Gastrocnemius medialis (tissue), 4 donors: ENCODE results near the gene SPAG8.

Experiments
- CTCF ChIP-seq, 5 experiments: fragments of 450-650 bp in 3 of 5; fragments of 200-600 bp in 2 of 5; sonication (generic) in 2 of 5; IDR thresholded peaks in 4 of 5; conservative IDR thresholded peaks in 1 of 5; 1 replicate in 4 of 5; 2 replicates in 1 of 5; pipeline ENCODE4 v1.5.1; 2016 to 2019; ENCODE audit warnings: antibody characterized with exemption in 5 of 5, mild to moderate bottlenecking in 3 of 5, moderate library complexity in 3 of 5
- POLR2A ChIP-seq, 2 donors: fragments of 450-650 bp; IDR thresholded peaks; one replicate each; pipeline ENCODE4 v1.6.1; 2017; ENCODE audit warnings: antibody characterized with exemption in 2 of 2, mild to moderate bottlenecking in 2 of 2, moderate library complexity in 2 of 2

DNA sequence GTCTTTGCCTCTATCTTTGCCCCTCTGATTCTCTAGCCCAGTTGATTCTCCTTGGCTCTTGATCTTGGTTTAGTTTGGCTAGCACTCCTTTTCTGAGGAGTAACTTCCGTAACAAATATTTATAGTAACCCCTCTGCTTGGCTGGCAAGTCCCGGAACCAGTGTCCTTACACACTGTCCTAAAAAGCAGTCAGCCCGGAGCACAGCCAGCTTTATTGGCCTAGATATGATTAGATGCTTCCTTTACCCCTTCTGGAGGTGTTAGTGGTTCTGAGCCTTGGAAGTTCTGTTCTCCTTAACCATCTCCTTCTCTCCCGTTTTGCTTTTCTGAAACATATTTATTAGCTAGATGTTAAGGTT, 41.0 kb downstream of the SPAG8 start:
- no peak for TF ChIP-seq CTCF (IDR thresholded peaks at IDR 0.05 in 4 of 5, conservative IDR thresholded peaks at IDR 0.05 in 1 of 5)
- TF ChIP-seq POLR2A (IDR thresholded peaks at IDR 0.05): no peak
